IMR-90 (cell line): Measurements from ENCODE around the gene C1orf56. TPM values are rescaled to one million over a fixed set of nuclear protein-coding genes. Genes with fewer than 3 reads are reported as not detected.
A peak's percentile ranks its signal among the peaks of the same experiment; 100 is the strongest.

Source experiments
- ATAC-seq: fragments of 200-7000 bp; cut with Tn5 transposase; 2 replicates; pipeline ENCODE4 v1.9.1; 2020; ENCODE audit warnings: low read depth, mild to moderate bottlenecking, moderate library complexity
- Bru-seq: library from RNA; stranded (reverse); fragments of 400-500 nt; gene quantifications from one replicate; lab custom pipeline; 2021; lab: Mats Ljungman, UMichigan
- BruChase-seq, 2 experiments: library from RNA; stranded (reverse); fragments of 400-500 nt; gene quantifications; one replicate each; lab custom pipeline; 2021; lab: Mats Ljungman, UMichigan
- BruUV-seq: library from RNA; stranded (reverse); fragments of 400-500 nt; replicated peaks from 2 replicates; lab custom pipeline; 2021; lab: Mats Ljungman, UMichigan
- CTCF ChIA-PET: fragments of 300-600 bp; formaldehyde crosslinking; extraction: SDS; loops from one replicate; lab custom pipeline; 2021; ENCODE audit warnings: antibody characterized with exemption; lab: Yijun Ruan, JAX
- POLR2A ChIA-PET: fragments of 300-600 bp; sonication (Branson Sonifier 250); formaldehyde crosslinking; loops from one replicate; lab custom pipeline; 2022; ENCODE audit warnings: antibody characterized with exemption; ENCODE audit not compliant: unreplicated experiment; lab: Charles Lee
- DNase-seq: peaks from one replicate; pipeline ENCODE4 v3.0.0; 2013
- H2AFZ ChIP-seq: replicated peaks from 2 replicates; pipeline ENCODE3; 2013; ENCODE audit warnings: low read length, mild to moderate bottlenecking; ENCODE audit not compliant: poor library complexity
- H2AK5ac ChIP-seq: 2 replicates; pipeline ENCODE4 v1.6.1; 2013; ENCODE audit warnings: low read depth, low read length, inconsistent platforms
- H2AK9ac ChIP-seq: replicated peaks from 2 replicates; pipeline ENCODE3; 2013; ENCODE audit warnings: mild to moderate bottlenecking, low read depth, low read length, moderate library complexity; ENCODE audit not compliant: poor library complexity
- H2BK120ac ChIP-seq: 2 replicates; pipeline ENCODE4 v1.6.1; 2013; ENCODE audit warnings: low read depth, low read length, inconsistent platforms
- H2BK15ac ChIP-seq: 3 replicates; pipeline ENCODE4 v1.6.1; 2013; ENCODE audit warnings: low read depth, low read length, inconsistent platforms
- H2BK20ac ChIP-seq: 2 replicates; pipeline ENCODE4 v1.6.1; 2013; ENCODE audit warnings: low read depth, mild to moderate bottlenecking, inconsistent platforms, low read length, moderate library complexity
- H2BK5ac ChIP-seq: 2 replicates; pipeline ENCODE4 v1.6.1; 2013; ENCODE audit warnings: mild to moderate bottlenecking, low read depth, low read length, inconsistent platforms; ENCODE audit not compliant: poor library complexity, severe bottlenecking
- H3K14ac ChIP-seq: replicated peaks from 2 replicates; pipeline ENCODE4 v1.6.1; 2013; ENCODE audit warnings: low read depth, low read length, inconsistent platforms
- H3K18ac ChIP-seq: 2 replicates; pipeline ENCODE4 v1.6.1; 2013; ENCODE audit warnings: low read depth, low read length, control low read depth
- H3K23ac ChIP-seq: 2 replicates; pipeline ENCODE4 v1.6.1; 2013; ENCODE audit warnings: low read depth, low read length, inconsistent platforms
- H3K27ac ChIP-seq: 2 replicates; pipeline ENCODE4 v1.5.1; 2013; ENCODE audit warnings: mild to moderate bottlenecking, control low read depth, low read length; ENCODE audit not compliant: insufficient read depth
- H3K27me3 ChIP-seq: 2 replicates; pipeline ENCODE4 v1.6.1; 2013; ENCODE audit warnings: low read length; ENCODE audit not compliant: control insufficient read depth, insufficient read depth
- H3K36me3 ChIP-seq: 2 replicates; pipeline ENCODE4 v1.6.1; 2013; ENCODE audit warnings: low read length, mixed read lengths; ENCODE audit not compliant: control insufficient read depth, insufficient read depth
- H3K4ac ChIP-seq: 2 replicates; pipeline ENCODE4 v1.6.1; 2013; ENCODE audit warnings: low read depth, low read length, inconsistent platforms
- H3K4me1 ChIP-seq: 2 replicates; pipeline ENCODE4 v1.6.1; 2013; ENCODE audit warnings: low read length, mixed read lengths; ENCODE audit not compliant: control insufficient read depth, insufficient read depth
- H3K4me2 ChIP-seq: 2 replicates; pipeline ENCODE4 v1.6.1; 2013; ENCODE audit warnings: low read depth, mild to moderate bottlenecking, control low read depth, low read length, moderate library complexity
- H3K4me3 ChIP-seq: 2 replicates; pipeline ENCODE4 v1.5.1; 2013; ENCODE audit warnings: low read depth, mild to moderate bottlenecking, control low read depth, low read length, moderate library complexity; ENCODE audit not compliant: insufficient read depth
- H3K56ac ChIP-seq: 2 replicates; pipeline ENCODE4 v1.6.1; 2013; ENCODE audit warnings: low read length, inconsistent platforms; ENCODE audit not compliant: insufficient read depth; ENCODE audit errors: extremely low read depth
- H3K79me1 ChIP-seq, 2 experiments: 2 replicates each; pipeline ENCODE4 v1.6.1; 2013; ENCODE audit warnings: low read length in 2 of 2, inconsistent platforms in 1 of 2, low read depth in 1 of 2
- H3K9ac ChIP-seq: 2 replicates; pipeline ENCODE4 v1.6.1; 2013; ENCODE audit warnings: low read depth, low read length, control low read depth
- H3K9me1 ChIP-seq: 2 replicates; pipeline ENCODE4 v1.6.1; 2013; ENCODE audit warnings: low read length, inconsistent platforms; ENCODE audit not compliant: insufficient read depth
- H3K9me3 ChIP-seq: 2 replicates; pipeline ENCODE4 v1.6.1; 2013; ENCODE audit warnings: low read length; ENCODE audit not compliant: control insufficient read depth, insufficient read depth
- H4K20me1 ChIP-seq: 2 replicates; pipeline ENCODE4 v1.6.1; 2013; ENCODE audit warnings: low read length, inconsistent platforms; ENCODE audit not compliant: insufficient read depth
- H4K5ac ChIP-seq: 2 replicates; pipeline ENCODE4 v1.6.1; 2013; ENCODE audit warnings: mild to moderate bottlenecking, low read depth, low read length, control low read depth
- H4K8ac ChIP-seq, 2 experiments: 2 replicates each; pipeline ENCODE4 v1.6.1; 2013; ENCODE audit warnings: low read depth in 2 of 2, low read length in 2 of 2, control low read depth in 1 of 2, inconsistent platforms in 1 of 2
- H4K91ac ChIP-seq: 2 replicates; pipeline ENCODE4 v1.6.1; 2013; ENCODE audit warnings: low read depth, low read length, inconsistent platforms; ENCODE audit not compliant: insufficient read depth
- CEBPB ChIP-seq: IDR thresholded peaks from 2 replicates; pipeline ENCODE4 v1.6.1; 2012; ENCODE audit warnings: low read depth, low read length, improper control_type of control experiment
- MAZ ChIP-seq: IDR thresholded peaks from 2 replicates; pipeline ENCODE4 v1.6.1; 2012; ENCODE audit warnings: low read depth, mild to moderate bottlenecking, low read length, improper control_type of control experiment, moderate library complexity, borderline replicate concordance
- POLR2A ChIP-seq: IDR thresholded peaks from 2 replicates; pipeline ENCODE4 v1.6.1; 2012; ENCODE audit warnings: mild to moderate bottlenecking, low read depth, low read length
- WGBS, 2 experiments: methylation state at CpG; one replicate each; pipeline versions ENCODE4 v1.1.5 to v1.1.7; 2013; ENCODE audit warnings: missing lambda C conversion rate in 2 of 2; ENCODE audit not compliant: insufficient read length in 1 of 2; ENCODE audit errors: extremely low coverage in 2 of 2; 5-methylcytosine and 5-hydroxymethylcytosine counted together
- dilution Hi-C: fragments of 300-500 bp; cut with HindIII; formaldehyde crosslinking; loops from one replicate; pipeline ENCODE4 v1.14.3; 2018; ENCODE audit warnings: low sequenced_read_pairs; ENCODE audit not compliant: unreplicated experiment
- in situ Hi-C: fragments of 300-500 bp; cut with MboI; formaldehyde crosslinking; loops from 3 replicates; pipeline ENCODE4 v1.14.3; 2019; ENCODE audit warnings: low sequenced_read_pairs, inconsistent platforms, mixed read lengths
- intact Hi-C: fragments of 100-400 bp; cut with micrococcal nuclease; formaldehyde crosslinking; loops from 2 replicates; pipeline ENCODE4 v1.10.0; 2022
- long read RNA-seq: library from polyadenylated mRNA; unstranded; transcript quantifications from one replicate; pipeline ENCODE4 v2.0.0, GENCODE V29; 2021; ENCODE audit not compliant: unreplicated experiment
- polyA plus RNA-seq, 3 experiments: library from polyadenylated mRNA; depleted of rRNA; stranded (reverse); fragments of >200 nt; gene quantifications; 2 replicates each; pipeline ENCODE4 v1.2.3, GENCODE V29; 2012; ENCODE audit warnings: low replicate concordance in 1 of 3
- total RNA-seq: library from RNA; depleted of rRNA; stranded (reverse); fragments of >200 nt; gene quantifications from 2 replicates; pipeline ENCODE4 v1.2.3, GENCODE V29; 2012; rRNA removed

The C1orf56 gene
- 0.54 and 0.83 TPM in 2 replicates for total RNA-seq
- polyA plus RNA-seq (2012; rRNA removed) = 1.2 and 1.5 TPM in 2 replicates
- polyA plus RNA-seq (2012; cell fraction: cytosol; rRNA removed) = 1.2 and 2.5 TPM in 2 replicates
- 0.87 and 1.4 TPM in 2 replicates for polyA plus RNA-seq (2012; cell fraction: nucleus; rRNA removed; ENCODE audit: low replicate concordance)
- percentile 39 among the genes with signal in this experiment for Bru-seq, nascent RNA
- percentile 50 among the genes with signal in this experiment for BruChase-seq, experiment 1, labeled RNA remaining after a 6-hour chase
- BruChase-seq, experiment 2, labeled RNA remaining after a 2-hour chase = percentile 43 among the genes with signal in this experiment
- long read RNA-seq, transcript C1orf56-201 (2 exons, 2,096 nt) = major isoform, 8 of 10 reads
- long read RNA-seq, partial matches to known transcripts = 0 of 10 reads
- long read RNA-seq, other reads (novel, unspliced or antisense) = 2 of 10 reads

DNA sequence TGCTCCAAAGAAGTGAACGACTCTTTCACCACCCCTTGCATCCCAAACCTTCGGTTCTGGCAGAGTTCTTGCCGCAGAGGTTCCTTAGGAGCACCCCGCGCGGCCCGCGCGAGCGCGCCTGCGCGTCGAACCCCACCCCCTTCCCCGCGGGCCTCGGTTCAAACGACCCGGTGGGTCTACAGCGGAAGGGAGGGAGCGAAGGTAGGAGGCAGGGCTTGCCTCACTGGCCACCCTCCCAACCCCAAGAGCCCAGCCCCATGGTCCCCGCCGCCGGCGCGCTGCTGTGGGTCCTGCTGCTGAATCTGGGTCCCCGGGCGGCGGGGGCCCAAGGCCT is at the start of gene C1orf56:
TSS of gene C1orf56 (plus strand) at position 161 of the 334 bp plus-strand sequence. CDS start at position 258, 97 bp downstream.
- H3K56ac ChIP-seq = peak within 1 kb of the TSS; percentile 84
- peaks cover 6 to 44% of the 10 kb centered on the region in 2 experiments; a peak in 3 of 4 replicates for H3K79me1 ChIP-seq
- peak within 1 kb of the TSS; percentile 96 for H2AK9ac ChIP-seq
- H3K27ac ChIP-seq = peak within 1 kb of the TSS; percentile 88
- peak within 1 kb of the TSS; percentile 96 to 99 for H4K8ac ChIP-seq
- peak within 1 kb of the TSS; percentile 69; the same call in 1 of the 2 replicates for H2BK120ac ChIP-seq
- WGBS, 2 experiments = 0% methylated on average over 8 of the region's 29 CpGs; no CpG with 5 or more reads in 1 of the 2 experiments
- H2BK5ac ChIP-seq = peak within 1 kb of the TSS; percentile 62
- peak within 1 kb of the TSS; percentile 91 for H4K5ac ChIP-seq
- H3K4ac ChIP-seq = peak within 1 kb of the TSS; percentile 82
- H2AFZ ChIP-seq = peak within 1 kb of the TSS; percentile 95
- peak within 1 kb of the TSS; percentile 93 for H3K23ac ChIP-seq
- peak within 1 kb of the TSS; percentile 81 for H3K14ac ChIP-seq
- H2AK5ac ChIP-seq = peak within 1 kb of the TSS; percentile 87
- intact Hi-C loops (no loop called here), dilution Hi-C loops (no loop called here), in situ Hi-C loops (no loop called here)
- ATAC-seq (peak; percentile 82), DNase-seq (peak; percentile 60)
- H3K18ac ChIP-seq = peak within 1 kb of the TSS; percentile 44
- H3K9ac ChIP-seq = peak within 1 kb of the TSS; percentile 78
- peak within 1 kb of the TSS; percentile 65 for H3K4me3 ChIP-seq
- POLR2A ChIA-PET = interaction anchor here (1.0 kb wide), 1 partner anchor 41 kb away, joined by 4 read pairs; the partner anchor contains the start of gene MINDY1
- peak within 1 kb of the TSS; percentile 86 for H3K4me2 ChIP-seq
- H3K4me1 ChIP-seq = peaks cover 8% of the 10 kb centered on the region
- no TSS peak for BruUV-seq
- CTCF ChIA-PET = interaction anchor here (0.6 to 1.4 kb wide), 3 partner anchors 52 to 270 kb away, joined by 3 read pairs; no protein-coding TSS in a partner anchor
- peak within 1 kb of the TSS; percentile 28; the same call in 1 of the 3 replicates for H2BK15ac ChIP-seq
- H2BK20ac ChIP-seq = peak within 1 kb of the TSS; percentile 47; the same call in 1 of the 2 replicates
- H3K27me3 ChIP-seq = no peaks in the 10 kb centered on the region
- H3K9me3 ChIP-seq = no peaks in the 10 kb centered on the region
- peaks cover 11% of the 10 kb centered on the region for H3K36me3 ChIP-seq
- 0 out of 2 replicates have a peak, but pooled peaks have one; percentile 8 for TF ChIP-seq POLR2A
- TF ChIP-seq MAZ = peak; percentile 3; the same call in 1 of the 2 replicates
- no peak for TF ChIP-seq CEBPB
- 0 out of 2 replicates have a peak, but pooled peaks cover 8% of the 10 kb centered on the region for H4K20me1 ChIP-seq
- peaks cover 7% of the 10 kb centered on the region; the same call in 1 of the 2 replicates for H3K9me1 ChIP-seq
- H4K91ac ChIP-seq = peak within 1 kb of the TSS; percentile 80
